Bronchial epithelial cell (primary cell): Measurements from ENCODE around the gene PRSS22. TPM values are rescaled to one million over a fixed set of nuclear protein-coding genes. Genes with fewer than 3 reads are reported as not detected.

Experiments used
- DNase-seq: peaks from one replicate; pipeline ENCODE4 v3.0.0-alpha.2; 2010; ENCODE audit warnings: low read depth
- FAIRE-seq: peaks from 2 replicates; lab custom pipeline; 2011; peaks lifted over from hg19 to GRCh38; lab: Jason Lieb, UNC
- H3K27me3 ChIP-seq: 2 replicates; pipeline ENCODE4 v1.5.1; 2011; ENCODE audit warnings: low read length; ENCODE audit not compliant: control insufficient read depth, insufficient read depth
- H3K36me3 ChIP-seq: 2 replicates; pipeline ENCODE4 v1.5.1; 2011; ENCODE audit warnings: low read length; ENCODE audit not compliant: control insufficient read depth, insufficient read depth
- H3K4me3 ChIP-seq: 2 replicates; pipeline ENCODE4 v1.5.1; 2011; ENCODE audit warnings: mild to moderate bottlenecking, low read depth, low read length, control low read depth
- total RNA-seq: library from RNA; depleted of rRNA; stranded (reverse); fragments of >200 nt; gene quantifications from 2 replicates; pipeline ENCODE4 v1.2.1, GENCODE V29; 2014
- TF ChIP-seq, protein P1 (sequence below): IDR thresholded peaks from 2 replicates; pipeline ENCODE4 v1.5.1; 2011; ENCODE audit warnings: mild to moderate bottlenecking, moderate library complexity, low read length, control low read depth, inconsistent platforms; ENCODE audit not compliant: insufficient read depth, severe bottlenecking

The PRSS22 gene
- total RNA-seq, 1 donor from 2014 or later: 9.2 TPM

DNA sequence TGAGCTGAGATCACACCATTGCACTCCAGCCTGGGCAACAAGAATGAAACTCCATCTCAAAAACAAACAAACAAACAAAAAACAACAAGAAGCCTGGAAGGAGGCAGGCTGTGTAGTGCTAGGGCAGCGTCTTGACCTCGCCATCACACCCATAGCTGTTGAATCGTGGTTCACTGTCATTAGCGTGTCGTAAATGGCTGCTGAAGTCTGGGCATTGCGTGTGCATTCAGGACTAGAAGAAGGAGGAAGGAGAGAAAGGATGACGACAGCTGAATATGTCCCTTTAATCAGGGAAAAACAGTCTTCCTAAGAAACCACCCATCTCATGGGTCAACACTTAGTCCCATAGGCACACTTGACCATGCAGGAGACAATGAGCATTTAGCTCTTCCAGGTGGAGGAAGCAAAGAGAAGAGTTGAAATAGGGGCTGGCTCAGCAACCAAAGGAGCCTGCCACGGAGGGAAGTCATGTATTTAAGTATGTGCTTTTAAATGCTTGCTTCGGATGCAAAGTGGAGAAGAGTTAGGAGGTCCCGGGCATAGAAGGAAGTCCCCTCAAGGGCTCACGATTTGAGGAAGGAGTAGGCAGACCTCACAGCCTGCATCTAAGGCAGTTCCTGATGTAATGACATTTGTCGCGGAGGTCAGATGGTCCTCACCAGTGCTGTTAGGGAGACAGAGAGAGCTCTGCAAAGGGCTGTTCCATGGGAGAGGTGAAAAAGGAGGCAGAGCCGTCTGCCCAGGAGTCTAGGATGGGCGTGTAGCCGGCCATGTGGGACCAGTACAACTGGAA is 8.8 kb downstream of the PRSS22 start:
- TF ChIP-seq, protein P1, sequence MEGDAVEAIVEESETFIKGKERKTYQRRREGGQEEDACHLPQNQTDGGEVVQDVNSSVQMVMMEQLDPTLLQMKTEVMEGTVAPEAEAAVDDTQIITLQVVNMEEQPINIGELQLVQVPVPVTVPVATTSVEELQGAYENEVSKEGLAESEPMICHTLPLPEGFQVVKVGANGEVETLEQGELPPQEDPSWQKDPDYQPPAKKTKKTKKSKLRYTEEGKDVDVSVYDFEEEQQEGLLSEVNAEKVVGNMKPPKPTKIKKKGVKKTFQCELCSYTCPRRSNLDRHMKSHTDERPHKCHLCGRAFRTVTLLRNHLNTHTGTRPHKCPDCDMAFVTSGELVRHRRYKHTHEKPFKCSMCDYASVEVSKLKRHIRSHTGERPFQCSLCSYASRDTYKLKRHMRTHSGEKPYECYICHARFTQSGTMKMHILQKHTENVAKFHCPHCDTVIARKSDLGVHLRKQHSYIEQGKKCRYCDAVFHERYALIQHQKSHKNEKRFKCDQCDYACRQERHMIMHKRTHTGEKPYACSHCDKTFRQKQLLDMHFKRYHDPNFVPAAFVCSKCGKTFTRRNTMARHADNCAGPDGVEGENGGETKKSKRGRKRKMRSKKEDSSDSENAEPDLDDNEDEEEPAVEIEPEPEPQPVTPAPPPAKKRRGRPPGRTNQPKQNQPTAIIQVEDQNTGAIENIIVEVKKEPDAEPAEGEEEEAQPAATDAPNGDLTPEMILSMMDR: no peak
- H3K4me3 ChIP-seq: no peak overlapping the region
- no peaks in the 10 kb centered on the region for H3K36me3 ChIP-seq
- DNase-seq: no peak
- FAIRE-seq: no peak
- H3K27me3 ChIP-seq: no peaks in the 10 kb centered on the region

DNA sequence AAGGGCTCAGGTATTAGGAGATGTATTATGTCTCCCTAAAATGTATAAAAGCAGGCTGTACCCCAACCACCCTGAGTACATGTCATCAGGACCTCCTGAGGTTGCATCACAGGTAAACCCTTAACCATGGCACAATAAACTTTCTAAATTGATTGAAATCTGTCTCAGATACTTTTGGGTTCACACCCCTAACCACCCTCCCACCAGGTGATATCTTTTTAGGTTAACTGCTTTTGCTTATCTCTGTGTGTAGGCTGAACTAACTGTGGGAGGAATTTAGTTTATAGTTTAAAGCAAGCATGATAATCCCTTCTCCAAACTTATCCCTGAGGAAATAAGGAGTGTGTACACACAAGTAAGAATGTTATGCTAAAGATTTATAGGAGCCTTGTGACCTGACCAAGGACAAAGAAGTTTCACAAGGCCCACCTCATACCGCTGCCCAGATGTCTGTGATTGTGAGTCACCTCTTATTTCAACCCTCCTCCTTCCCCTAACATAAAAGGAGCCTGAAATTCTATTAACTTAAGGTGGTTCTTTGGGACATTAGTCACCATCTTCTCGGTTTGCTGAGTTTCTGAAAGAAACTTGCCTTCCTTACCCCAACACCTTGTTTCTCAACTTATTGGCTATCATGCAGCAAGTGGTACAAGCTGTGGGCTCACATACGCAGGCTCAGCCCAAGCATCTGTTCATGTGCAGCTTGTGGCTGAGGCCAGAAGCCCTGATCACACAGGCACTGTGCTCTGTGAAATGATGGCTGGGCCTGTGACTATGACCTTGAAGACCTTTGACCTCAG is 11.3 kb downstream of the PRSS22 start:
- Histone ChIP-seq H3K4me3 (no peak overlapping the region), H3K27me3 (no peaks in the 10 kb centered on the region), H3K36me3 (no peaks in the 10 kb centered on the region)
- TF ChIP-seq, protein P1: no peak
- FAIRE-seq (no peak), DNase-seq (peak; percentile 81)

DNA sequence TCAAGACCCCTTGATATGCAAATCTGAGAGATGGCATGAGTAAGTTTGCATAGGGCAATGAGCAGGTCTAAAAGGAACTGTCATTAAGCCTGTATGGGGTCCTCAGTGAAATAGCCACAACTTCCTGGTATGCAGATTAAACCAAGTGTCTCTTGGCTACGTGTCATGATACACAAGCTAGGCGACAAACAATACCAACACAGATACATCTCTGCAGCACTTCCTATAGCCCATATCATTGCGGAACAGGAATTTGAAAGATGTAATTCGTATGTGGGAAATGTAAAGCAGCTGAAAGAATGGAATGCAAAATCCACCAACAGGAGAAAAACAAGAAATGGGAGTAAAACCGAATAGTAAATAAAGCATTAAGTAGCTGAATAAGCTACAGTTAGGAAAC is 12.9 kb downstream of the PRSS22 start:
- FAIRE-seq: no peak
- TF ChIP-seq, protein P1: no peak
- Histone ChIP-seq H3K27me3 (no peaks in the 10 kb centered on the region), H3K36me3 (no peaks in the 10 kb centered on the region), H3K4me3 (no peak overlapping the region)
- DNase-seq: no peak

DNA sequence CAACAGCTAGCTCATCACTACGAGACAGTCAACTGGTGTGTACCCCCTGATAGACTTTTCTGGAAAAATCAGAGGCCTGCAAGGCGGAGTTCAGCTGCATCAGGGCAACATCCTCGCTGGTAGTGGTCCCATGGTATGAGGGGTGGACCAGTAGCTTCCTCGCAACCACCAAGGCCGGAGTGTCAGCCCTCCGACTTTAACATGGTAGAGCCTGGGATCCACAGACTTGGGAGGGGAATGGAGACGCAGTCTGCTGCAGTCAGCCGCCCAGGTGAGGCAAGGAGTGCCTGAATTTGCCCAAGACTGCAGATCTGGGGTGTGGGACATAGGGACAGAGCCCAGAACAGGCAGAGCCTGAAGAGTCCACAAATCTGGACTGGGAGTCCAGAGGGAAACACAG is 14.4 kb downstream of the PRSS22 start:
- no peak for DNase-seq
- FAIRE-seq: no peak
- no peaks in the 10 kb centered on the region for H3K27me3 ChIP-seq
- TF ChIP-seq, protein P1: no peak
- H3K36me3 ChIP-seq: no peaks in the 10 kb centered on the region
- no peak overlapping the region for H3K4me3 ChIP-seq

DNA sequence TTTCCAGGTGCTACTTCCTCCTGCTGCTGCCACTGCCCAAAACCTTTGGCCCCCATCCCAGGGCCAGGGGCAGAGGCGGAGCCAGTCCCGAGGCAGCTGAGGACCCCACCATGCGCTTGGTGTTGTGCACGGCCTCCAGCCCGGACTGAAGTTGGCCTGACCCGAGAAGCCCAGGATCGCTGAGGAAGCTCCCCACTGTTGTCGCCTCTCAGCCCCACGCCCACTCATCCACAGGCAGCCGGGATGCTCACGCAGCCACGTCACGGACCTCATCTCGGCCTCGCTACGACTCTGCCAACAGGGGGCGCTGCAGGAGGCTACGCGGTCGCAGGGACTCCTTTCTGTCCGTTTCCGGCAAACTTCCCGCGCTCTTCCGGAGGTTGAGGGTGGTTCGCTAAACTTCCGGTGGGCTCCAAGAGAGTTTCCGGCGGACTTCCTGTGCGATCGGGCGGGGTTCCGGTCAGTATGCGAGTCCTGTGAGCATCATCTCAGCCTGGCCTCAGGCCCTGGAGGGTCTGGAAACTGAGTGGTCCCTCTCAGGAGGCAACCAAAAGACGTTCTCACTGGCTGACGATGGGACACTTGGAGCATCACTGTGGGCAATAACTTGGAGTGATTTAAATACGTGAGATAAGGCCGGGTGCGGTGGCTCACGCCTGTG is 15.5 kb downstream of the PRSS22 start:
- TF ChIP-seq, protein P1: peak; percentile 67
- no peak for FAIRE-seq
- H3K4me3 ChIP-seq: no peak overlapping the region
- no peak for DNase-seq
- no peaks in the 10 kb centered on the region for H3K27me3 ChIP-seq
- no peaks in the 10 kb centered on the region for H3K36me3 ChIP-seq
